Activated gamma-delta T cell treated with Interleukin-2 at 50 U/mL for 16 hours (primary cell): ENCODE data around the gene SLC37A3.

Experiments
- DNase-seq: peaks from one replicate; pipeline ENCODE4 v3.0.0-alpha.2; 2020

The SLC37A3 gene

GRCh38 chr7:140398821-140399220, 491 bp upstream of the SLC37A3 start:
- DNase-seq = no peak

DNA sequence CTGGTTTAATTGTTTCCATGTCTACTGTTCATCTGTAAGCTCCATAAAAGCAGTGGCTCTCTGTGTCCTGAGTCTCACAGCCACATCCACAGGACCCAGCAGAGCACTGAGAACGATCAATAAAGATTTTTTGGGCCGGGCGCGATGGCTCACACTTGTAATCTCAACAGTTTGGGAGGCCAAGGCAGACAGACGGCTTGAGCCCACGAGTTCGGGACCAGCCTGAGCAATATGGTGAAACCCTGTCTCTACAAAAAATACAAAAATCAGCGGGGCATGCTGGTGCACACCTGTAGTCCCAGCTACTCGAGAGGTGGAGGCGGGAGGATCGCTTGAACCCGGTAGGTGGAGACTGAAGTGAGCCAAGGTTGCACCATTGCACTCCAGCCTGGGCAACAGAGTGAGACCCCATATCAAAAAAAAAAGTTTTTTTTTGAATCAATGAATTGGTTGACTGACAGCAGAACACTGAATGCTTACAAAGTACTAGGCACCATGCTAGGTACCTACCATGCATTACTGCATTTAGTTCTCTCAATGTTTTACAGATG, 4.5 kb downstream of the SLC37A3 start:
- no peak for DNase-seq

- DNase-seq = no peak
Observed at GRCh38 chr7:140391634-140392033, 6.7 kb downstream of the SLC37A3 start.

DNA sequence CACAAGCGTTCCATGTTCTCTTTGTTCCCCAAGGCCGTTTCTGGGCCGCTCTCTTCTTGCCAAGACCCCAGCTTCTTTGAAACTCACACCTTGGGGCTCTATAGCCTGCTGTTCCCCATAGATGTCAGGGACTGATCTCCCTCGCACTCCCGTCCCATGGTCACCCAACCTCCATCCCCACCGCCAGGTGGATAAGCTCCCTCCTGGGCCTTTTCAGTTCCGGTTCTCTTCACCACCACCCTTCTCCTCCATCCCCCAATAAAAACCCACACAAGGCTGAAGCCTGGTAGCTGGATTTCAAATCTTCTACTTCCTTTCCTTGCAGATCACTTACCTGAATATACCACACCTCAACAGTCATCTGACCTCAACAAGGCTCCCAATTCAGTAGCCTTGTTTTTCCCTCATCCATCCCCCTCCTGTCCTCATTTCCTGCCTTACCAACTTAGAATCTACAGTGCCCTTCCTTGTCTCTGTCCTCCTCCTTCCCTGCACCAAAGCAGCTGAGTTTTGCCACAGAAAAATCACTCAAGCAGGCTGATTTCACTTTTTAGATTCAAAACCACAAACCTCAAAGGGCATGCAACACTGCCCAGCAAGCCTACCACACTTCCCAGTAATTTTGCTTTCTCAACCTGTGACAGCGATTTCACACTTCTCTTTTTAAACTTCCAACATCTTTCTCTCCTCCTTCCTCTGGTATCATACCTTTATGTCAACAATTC, 7.7 kb downstream of the SLC37A3 start:
- no peak for DNase-seq

DNA sequence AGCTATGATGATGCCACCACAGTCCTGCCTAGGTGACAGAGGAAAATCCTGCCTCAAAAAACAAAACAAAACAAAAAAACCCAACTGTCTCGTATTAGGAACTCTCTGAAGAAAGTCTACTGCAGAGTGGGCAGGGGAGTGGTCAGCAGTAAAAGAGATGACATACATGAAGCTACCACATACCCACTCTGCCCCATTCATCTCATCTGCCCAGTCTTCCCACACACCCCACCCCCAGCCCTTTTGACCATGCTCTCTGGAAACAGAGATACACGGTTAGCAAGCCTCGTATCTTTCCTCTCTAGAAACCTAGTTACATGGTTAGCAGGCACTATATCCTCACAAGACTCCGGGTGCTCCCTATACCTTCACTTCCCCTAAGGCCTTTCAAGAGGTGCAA, 8.3 kb downstream of the SLC37A3 start:
- DNase-seq = no peak

DNA sequence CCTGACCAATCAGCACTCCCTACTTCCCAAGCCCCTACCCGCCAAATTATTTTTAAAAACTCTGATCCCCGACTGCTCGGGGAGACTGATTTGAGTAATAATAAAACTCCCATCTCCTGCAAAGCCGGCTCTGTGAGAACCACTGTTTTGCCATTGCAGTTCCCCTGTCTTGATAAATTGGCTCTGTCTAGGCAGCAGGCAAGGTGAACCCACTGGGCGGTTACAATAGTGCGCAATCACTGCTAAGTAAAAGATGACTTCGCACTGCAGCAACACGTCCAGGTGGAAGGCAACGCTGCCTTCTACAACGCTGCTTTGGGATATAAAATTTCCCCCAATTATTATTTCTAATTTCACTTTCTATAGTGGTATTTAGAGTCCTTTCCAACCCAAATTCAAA, 8.9 kb downstream of the SLC37A3 start:
- no peak for DNase-seq

DNA sequence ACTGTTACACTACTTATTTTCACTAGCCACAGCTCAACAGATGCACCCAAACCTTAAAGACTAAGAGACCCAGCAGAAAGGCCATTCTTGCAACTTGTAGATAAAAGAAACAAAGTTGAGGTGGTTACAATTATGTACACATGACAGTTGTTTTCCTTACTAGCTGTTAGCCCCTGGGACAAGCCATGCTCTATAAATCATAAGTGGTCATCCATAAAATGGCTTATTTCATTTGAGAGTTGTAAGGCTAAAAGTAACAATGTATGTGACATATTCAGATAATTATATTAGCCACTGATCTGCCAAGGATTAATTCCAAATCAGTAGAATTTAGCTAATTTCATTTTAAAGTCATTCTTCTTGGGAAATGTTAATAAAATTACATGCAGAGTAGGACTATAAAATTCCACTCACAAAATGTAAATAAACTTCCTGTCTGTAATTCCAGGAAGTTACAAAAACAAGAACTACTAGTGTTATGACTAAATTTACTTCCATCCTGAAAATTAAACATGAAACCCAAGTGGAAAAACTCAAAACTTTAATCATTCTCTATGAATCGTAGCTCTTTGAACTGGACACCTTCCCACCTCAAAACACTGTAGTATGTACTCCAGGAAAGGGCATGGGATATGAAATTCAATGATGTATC, 13.3 kb downstream of the SLC37A3 start:
- DNase-seq = no peak

GRCh38 chr7:140383954-140384713, 14.2 kb downstream of the SLC37A3 start:
- no peak for DNase-seq

DNA sequence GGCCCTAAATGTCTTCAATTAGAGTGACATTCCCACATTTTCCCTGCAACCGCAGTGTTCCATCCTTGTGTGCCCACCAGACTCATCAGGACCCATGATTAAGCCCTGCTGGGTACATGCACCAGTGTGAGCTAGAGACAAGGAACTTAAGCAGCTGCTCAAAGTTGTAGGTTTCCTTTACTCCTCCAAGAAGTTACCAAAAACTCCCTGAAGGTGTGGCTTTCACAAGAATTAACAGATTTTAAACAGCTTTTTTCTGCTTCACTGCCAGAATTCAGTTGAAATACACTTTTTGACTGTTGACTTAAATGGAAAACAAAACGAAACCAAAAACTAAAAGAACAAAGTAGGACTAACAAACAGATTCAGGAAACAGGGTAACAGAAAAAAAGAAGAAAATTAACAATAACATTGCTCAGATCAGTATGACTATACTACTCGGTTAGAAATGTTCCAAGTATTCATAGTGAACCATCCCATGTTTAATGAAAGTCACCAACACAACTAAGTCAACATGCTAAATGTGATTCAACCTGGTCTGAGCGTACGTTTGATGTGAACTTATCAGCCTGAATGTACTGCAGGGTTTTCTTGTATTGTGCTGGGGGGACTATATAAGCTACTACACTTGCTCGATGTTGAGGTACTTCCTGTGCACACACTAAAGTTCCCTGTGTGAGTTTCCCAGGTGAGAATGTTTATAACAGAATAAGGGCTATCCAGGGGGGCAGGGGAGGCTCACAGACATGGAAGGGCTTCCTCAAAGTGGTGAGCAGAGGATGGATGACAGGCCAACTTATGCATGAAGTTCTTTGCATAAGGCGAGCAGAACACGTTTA, 22.2 kb downstream of the SLC37A3 start:
- no peak for DNase-seq

- no peak for DNase-seq
Observed at GRCh38 chr7:140375323-140375722, 23.0 kb downstream of the SLC37A3 start.

DNA sequence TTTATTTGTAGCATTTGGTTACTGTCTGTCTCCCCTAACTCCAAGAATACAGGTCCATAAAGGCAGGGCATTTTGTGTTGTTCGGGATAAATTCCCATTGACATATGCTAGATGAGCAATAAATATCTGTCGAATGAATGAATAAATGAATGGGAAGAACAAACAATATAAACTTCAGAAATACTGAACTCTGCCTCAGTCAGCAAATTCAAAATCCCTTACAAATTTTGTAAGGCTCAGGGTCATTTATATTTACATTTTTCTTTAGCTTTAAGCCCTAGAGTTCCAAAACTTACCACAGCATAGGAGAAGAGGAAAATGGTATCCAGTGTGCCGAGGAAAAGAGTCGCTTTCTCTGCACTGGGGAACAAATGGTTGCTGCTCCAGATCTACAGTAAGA, 29.0 kb downstream of the SLC37A3 start:
- DNase-seq = no peak

DNA sequence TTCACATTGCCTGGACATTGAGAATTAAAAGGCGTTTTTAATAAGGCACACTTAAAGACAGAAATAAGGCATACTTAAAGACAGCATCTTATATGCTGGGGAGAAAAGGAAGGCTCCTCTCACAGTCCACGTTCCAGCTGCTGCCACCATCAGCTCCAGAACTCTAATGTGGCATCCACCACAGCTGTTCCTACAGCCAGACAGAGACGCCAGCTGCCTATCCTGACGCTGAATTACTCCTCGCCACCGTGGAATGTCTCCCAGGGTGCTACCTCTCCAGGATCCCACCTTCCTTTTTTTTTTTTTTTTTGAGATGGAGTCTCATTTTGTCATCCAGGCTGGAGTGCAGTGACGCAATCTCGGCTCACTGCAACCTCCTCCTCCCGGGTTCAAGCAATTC, 30.8 kb downstream of the SLC37A3 start:
- DNase-seq = no peak

- no peak for DNase-seq
Observed at GRCh38 chr7:140364819-140365218, 33.5 kb downstream of the SLC37A3 start.

DNA sequence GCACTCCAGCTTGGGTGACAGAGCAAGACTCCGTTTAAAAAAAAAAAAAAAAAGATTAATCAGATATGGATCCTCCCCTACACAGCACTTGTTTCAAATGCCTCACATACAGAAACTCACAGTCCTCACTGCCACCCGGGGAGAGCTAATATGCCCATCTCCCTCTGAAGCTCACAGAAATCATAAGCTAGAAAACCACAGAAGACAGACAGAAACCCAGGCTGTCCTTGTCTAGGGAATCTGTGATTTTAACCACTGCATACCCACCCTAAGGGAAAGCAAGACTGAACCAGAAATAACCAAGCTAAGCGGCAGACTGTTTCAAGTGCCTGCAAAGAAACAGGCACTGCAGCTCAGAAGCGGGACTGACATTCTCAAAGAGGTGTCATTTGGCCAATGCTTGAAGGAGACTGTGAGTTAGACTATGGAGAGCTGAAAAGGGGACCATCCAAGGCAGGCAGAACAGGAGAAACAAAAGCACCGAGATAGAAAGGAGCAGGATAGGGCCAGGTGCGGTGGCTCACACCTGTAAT, 37.6 kb downstream of the SLC37A3 start:
- no peak for DNase-seq

DNA sequence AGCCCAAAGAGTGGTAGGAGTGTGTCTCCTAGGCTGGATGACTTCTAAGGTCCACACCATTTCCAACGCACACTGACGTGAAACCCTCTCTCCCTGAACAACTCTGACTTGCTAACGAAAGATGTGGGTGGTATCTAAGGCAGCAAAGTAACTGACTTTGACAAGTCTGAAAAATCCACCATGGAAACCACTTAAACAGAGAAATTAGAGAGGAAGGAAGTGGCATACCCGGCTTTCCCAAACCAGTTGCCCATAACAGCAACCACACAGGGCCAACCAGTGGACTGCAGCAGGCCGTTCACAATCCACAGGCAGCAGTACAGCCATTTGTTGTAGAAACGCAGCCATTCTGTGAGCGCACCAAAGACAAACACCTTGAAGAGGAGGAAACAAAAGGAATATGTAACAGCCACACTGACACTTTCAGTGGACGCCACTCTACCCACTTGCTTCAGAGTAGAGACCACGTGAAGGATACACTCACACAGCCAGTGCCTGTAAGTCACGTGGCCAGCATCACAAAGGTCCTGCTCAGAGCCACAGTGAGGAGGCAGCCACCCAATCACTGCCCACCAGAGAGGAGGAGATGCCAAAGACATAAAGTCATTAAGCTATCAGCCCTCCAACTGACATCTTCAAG, 39.8 kb downstream of the SLC37A3 start:
- no peak for DNase-seq

DNA sequence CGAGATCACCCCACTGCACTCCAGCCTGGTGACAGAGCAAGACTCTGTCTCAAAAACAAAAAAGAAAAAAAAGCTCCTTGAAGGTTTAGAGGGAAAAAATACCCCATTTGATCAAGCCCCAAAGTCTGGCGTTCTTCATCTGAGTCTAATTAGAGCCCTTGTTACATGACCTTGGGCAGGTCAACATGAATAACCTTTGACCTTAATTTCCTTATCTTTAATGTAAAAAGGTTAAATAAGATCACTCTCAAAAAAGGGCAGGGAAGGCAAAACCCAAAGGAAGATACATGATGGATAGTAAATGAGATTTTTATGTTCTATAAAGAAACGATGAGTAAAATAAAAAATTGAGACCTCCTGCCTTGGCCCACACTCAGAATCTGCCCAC, 40.3 kb downstream of the SLC37A3 start:
- DNase-seq = no peak

GRCh38 chr7:140350056-140350455, 48.3 kb downstream of the SLC37A3 start:
- DNase-seq = no peak

DNA sequence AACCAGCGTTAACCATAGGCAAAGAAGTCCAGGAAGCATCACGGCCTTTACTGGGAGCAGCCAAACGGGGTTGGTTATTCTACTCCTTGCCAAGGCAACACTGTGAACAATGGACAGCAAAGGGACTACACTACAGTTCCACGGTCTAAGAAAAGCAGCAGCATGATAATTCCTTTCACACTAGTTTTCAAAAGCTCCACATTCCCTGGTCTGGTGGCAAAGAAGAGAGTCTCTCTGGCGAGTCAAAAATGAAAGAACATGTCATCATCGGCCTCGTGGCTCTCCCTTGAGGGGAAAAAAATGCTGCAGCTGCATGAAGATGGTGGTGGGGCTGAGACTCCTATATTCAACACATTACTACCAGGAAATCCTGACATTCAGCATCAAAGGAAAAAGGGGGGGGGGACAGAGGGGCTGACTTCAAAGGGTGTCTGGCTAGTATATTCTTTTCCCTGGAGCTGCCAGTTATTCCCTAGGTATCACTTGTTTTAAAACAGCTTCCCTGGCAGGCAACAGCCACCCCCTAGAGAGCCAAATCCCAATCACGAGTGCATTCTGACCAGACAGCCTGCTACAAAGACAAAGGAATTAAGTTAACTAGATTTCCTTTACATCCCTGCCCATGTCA, 49.1 kb downstream of the SLC37A3 start:
- DNase-seq = no peak

- DNase-seq = no peak
Observed at GRCh38 chr7:140348161-140348849, 50.0 kb downstream of the SLC37A3 start.

GRCh38 chr7:140347218-140347617, 51.1 kb downstream of the SLC37A3 start:
- DNase-seq = no peak

DNA sequence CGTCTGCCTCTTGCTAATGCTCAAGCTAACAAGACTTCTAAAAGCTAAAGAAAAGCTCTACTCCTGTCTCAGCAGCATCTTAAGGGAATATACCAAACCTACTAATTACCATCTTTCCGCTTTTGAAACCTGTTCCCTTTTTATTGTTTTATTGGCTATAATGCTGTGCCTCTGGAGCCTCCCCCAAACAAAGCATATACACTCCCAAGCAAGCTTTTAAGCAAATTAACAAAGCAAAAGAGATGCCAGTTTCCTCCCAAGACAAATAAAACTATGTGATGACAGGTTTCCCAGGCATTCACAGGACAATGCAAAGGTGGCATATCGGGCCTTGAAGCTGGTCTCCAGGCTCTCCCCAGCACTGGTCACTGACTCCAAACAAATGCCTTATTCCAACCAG, 52.9 kb downstream of the SLC37A3 start:
- no peak for DNase-seq
